ENCODE data around the gene IQSEC2.
A peak's percentile ranks its signal among the peaks of the same experiment; 100 is the strongest.

Gene IQSEC2

DNA sequence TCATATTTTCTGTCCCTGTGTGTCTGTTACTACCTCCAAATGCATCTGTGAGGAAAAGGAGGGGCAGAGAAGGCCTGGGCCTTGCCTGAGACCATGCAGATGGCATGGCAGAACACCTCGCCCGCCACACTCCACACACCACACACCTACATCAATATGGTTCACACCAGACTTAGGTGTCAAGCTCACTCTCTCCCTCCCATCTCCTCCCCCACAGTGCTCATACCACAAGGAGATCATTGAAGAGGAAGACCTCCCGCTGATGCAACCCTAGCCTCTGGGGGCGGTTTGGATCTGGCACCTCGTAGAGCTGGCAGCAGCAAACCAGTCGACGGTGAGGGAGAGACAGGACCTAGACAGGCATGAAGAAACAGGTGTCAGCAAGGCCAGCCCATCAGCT lies 39.8 kb downstream of the IQSEC2 start:
- no peak for DNase-seq

DNA sequence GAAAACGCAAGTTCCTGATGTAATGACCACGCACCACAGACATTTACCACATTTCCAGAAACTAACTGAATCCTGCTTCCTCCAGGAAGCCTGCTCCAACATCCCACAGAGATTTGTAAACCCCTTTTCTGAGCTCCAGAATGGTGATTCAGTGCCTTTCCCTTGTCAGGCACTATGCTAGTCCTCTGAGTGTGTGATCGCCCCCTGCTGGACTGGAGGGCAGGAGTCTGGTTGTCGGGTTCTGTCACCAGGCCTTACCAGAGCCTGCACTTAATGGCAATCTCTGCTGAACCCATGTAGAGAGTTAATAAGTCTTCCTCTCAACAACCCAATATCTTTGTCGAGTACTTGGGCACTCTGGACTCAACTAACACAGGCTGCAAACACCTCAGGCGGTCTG lies 41.9 kb downstream of the IQSEC2 start:
- peak; percentile 0 for DNase-seq

DNA sequence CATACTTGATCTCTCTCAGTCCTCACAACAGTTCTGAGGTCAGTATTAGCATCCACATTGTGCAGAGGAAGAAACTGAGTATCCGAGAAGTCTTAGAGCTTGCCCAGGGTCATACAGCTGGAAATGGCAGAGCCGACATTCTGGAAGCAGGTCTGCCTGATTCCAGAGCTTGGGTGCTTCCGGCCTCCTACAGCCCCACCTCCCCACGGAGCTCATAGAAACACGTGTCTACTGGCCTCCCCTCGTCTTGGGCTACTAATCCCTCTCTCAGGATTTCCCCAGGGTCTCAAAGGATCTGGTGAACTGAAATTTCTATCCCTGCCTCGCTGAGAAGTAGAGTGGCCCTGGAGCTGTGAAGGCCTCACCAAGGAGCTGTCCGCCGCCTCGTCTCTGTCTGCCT lies 44.3 kb downstream of the IQSEC2 start:
- no peak for DNase-seq

DNA sequence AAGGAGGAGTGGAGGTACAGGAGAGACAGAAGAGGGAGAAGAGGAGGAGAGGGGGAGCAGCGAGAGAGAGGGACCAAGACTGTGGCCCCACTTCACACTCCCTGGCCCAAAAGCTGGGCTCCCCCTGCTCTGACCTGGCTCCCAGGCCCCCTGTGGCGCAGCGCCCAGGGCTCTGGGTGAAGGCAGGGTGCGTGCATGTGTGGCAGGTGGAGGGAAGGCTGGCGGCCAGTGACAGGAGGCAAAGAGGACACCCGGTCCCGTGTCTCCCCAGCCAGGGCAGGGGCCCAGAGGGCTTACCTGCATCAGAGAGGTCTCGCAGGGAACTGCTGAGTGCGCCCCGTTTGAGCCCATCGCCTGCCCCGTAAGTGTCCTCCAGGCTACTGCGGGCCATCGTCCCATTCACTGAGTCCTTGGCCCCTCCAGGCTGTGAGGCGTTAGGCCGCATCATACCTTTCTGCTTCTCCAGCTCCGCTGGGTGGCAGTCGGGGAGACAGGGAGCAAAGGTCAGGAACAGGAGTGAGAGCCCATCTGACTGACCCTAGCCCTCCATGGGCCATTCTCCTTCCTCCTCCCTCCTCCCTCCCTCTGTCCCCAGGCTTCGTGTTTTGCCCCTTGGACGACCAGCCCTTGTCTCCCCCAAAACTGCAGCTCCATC lies 45.2 kb downstream of the IQSEC2 start:
- no peak for DNase-seq

DNA sequence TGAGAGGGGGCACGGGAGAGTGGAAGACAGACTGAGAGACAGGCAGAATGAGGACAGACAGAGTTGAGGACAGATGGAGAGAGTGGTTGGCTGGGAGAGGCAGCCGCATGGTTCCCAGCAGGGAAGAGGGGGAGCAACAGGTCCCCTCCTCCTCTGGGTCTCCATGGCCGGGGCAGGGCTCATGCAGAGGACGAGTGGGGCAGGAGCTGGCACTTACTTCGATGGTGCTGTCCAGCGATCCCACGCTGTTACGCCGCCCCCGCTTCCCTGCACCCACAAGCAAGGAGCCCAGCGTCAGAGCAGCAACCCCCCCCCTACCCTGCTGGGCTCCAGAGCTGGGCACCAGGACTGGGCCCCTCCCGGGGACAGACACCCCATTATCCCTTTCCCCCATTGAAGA lies 45.8 kb downstream of the IQSEC2 start:
- no peak for DNase-seq

DNA sequence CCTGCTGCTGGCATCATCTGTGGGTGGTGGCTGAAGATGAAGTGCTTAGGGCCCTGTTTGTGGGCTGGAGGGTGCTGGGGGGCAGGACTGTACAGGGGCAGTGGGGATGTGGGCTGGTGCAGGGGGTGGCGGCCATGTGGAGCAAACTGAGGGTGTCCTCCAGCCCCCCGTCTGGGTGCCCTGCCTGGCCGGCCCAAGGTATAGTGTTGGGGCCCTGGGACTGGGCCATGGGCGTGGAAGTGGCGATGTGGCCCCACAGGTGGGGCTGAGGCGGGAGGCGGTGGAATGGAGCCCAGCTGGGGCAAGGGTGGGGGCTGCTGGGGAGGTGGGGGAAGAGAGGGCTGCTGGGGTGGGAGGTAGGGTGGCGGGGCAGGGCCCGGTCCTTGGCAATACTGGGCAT lies 46.9 kb downstream of the IQSEC2 start:
- DNase-seq, result no peak

DNA sequence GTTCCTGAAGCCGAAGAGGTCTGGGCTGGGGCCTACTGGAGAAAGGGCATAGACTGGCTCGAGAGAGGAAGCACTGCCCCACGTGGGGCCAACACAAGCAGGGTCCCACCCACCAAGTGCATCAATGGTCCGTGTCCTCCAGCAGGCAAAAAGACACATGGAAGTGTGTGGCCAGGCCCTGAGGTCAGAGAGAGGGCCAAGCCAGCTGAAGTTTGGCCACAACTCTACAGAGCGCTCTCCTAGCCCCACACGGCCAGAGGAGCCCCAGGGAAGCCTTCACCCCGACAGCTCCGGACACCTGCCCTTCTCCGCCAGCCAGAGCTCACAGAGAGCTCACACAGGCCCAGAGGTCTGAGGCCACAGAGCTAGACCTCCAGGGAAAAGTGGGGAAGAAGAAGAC lies 47.8 kb downstream of the IQSEC2 start:
- no peak for DNase-seq

DNA sequence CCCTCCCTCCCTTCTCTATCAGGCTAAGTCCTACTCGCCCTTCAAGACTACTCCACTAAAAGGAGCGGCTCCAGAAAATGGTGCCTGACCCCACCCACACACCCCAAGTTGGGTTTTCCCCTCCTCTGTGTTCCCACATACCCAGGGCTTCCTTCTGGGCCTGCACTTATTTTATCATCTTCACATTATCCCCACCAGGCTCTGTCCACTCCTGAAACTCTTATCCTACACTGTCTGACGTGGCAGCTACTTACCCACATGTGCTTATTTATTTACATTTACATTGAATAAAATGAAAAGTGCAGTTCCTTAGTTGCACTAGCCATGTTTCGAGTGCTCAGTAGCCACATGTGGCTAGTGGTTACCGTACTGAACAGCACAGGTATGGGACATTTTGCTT lies 51.3 kb downstream of the IQSEC2 start:
- no peak for DNase-seq

DNA sequence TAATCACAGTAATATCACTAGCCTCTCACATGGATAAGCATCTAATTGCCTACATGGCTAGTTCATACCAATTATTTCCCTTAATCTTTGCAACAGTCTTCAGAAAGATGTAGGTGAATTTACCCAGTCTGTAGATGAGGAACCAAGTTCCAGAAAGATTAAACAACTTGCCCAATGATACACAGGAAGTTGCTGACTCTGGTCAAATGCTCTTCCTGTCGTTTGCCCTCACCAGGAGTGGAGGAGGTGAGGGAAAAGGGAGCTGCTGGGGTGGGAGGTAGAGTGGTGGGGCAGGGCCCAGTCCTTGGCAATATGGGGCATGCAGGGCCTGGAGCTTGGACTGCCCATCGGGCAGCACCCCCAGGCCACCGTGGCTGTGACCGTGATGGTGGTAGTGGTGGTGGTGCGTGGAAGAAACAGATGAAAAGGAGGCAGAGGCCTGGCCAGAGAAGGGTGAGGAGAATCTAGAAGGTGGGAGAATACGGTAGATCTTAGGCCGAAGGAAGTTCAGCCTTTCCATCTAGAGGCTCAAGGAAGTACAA lies 54.1 kb downstream of the IQSEC2 start:
- DNase-seq, result no peak

DNA sequence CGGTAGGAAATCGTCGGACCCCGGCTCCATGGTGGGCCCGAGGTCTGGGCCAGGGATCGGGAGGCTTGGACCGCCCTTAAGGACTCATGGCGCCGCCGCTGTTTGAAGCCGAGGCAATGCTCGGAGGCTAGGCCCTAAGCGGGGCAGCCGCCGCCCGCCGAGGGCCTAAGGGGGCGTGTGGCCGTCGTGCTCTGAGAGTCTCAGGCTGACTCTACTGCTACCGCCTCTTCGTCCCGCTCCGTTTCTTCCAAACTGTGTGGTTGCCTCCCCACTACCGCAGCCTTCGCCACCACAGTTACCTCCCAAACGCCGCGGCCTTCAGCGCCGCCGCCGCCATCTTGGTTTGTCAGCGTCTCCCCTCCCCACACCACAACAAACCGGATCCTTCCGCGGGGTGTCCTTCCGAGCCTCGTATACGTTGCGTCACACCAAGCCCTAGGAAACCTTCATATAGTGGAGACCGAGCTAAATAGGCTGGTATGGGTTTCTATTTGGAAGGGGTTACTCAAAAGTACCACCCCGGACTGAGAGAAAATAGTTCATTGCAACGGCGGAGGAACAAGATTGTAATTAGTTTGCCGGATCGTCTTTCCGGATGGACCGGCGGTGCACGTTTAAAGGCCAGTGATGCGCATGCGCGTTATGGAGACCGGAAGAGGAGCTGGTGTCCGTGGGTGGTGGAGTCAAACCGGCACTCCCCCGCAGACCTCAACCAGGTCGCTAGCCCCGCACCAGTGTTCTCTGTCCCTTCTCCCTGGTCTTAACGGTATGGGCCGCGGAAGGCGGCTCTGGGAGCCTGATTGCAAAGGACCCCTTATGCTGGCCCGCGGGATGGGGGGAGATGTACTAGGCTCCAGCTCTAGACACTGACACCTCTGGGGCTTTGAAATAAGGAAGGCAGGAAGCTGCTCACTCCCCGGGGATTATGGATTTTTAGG lies 56.3 kb downstream of the IQSEC2 start, which contains the start of gene KDM5C:
Gene KDM5C, minus strand, starts transcription at position 348 of the 938 bp plus-strand sequence. Its CDS starts 318 bp downstream, at position 30.
- DNase-seq, result peak; percentile 92

DNA sequence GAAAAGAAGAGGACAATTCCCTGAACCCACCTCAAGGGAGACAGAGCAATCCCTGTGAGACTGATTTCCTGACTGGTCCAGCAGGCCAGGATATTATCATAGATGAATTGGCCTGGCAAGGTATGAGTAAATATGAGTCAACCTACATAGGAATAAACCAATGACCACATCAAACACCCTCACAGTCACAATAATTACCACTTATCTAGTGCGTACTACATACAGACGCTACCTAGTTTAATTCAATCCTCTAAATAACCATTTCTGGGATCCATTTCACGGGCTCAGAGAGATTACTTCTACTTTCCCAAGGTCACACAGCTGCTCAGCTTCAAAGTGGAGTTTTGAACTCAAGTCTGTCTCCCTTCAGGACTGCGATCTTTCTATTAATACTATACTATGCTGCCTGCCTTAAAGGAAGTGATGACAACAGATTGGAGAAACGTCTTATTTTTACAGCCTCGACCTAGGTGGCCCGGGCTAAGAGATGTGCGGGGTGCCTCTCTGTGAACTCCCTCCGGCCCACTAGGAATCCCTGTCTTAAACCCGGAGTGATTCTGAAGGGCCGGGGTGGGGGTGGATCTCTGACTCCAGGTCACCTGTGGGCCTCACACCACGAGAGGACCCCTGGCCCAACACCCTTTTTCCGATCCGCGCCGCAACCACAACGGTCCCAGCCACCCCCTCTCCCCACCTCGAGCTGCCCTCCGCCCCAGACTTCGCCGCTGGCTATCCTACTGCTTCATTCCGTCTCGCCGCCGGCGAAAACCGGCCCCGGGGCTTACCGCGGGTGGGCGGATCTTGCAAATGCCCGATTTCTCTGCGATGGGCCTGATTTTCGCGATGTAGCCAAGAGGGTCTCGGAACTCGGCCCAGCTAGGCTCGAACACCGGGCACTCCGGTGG lies 57.2 kb downstream of the IQSEC2 start:
- DNase-seq, result no peak

DNA sequence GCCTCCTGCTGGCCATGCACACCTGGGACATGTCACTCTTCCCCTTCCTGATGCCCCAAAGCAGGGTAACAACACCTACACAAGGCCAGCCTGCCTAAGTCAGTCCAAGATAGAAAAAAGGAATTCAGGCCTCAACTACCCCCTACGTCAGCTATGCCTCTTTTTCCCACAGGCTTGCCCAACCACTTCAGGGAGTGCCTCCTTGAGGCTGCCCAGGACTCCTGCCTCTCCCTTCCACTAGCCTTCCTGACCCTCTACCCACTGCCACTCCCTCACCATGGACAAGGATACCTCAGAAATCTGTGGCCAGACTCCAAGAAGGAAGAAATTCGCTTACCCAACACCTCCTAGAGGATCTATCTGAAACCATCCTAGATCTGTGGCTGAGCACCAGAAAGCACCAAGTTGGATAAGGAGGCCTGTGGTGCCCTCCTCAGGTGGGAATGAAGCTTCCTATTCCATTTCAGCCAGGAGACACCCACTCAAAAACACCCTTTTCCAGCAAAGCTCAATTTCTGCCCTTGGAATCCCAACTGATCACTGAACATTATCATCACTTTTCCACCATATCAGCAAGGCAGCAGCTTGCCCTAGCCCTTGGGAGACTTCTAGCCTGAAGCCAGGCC lies 58.2 kb downstream of the IQSEC2 start:
- DNase-seq, result no peak

Measured in NCI-H2171 treated with DMSO at 0.1 percent for 48 hours (cell line).